Activated CD8-positive, alpha-beta memory T cell treated with anti-CD3 and anti-CD28 coated beads, Interleukin-2, amount 50 U/mL, for 48 hours (primary cell): ENCODE results near the gene IFIH1.

ENCODE experiments used
- DNase-seq: peaks from one replicate; pipeline ENCODE4 v3.0.0-alpha.2; 2020

The IFIH1 gene

DNA sequence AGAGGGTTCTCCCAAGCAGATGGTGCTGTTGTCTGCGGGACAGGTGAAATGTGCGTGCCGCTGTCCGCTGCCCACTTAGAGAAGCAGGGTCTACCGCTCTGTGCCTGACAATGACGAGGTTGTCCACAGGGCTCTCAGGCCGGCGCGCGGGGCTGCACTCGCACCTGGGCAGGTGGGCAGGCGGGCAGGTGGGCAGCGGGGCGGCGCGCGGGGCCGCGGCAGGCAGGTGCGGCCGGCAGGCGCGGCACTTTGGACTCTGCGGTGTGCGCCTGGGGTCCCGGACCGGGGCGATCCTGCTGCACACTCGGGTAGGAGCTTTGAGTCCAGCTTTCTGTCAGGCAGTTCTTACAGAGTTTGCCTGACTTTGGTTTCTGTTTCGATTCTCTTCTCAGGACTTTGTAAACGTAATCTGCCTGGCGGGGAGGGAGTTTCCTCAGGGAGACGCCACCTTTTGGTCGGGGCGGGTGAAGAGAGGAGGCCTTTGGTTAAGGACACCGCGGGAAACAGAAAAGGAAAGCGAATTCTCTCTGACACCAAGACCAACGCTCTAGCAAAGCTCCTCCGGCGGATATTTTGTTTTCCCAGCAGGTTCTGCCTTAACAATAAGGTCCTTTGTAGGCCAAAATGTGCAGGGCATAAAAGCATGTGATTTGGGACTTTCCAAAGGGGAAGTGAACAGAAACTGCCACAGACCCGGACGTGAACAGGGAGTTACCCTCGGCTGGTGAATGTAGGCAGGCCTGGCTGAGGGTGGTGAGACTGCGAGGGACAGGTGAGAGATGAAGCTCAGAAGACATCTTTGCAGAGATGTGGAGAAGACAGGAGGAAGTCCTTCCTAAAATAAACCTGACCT is at the start of gene IFIH1:
IFIH1 (minus strand) TSS at position 357 of the 853 bp plus-strand sequence. CDS start 377 bp downstream, outside the sequence.
- DNase-seq = peak; percentile 80

DNA sequence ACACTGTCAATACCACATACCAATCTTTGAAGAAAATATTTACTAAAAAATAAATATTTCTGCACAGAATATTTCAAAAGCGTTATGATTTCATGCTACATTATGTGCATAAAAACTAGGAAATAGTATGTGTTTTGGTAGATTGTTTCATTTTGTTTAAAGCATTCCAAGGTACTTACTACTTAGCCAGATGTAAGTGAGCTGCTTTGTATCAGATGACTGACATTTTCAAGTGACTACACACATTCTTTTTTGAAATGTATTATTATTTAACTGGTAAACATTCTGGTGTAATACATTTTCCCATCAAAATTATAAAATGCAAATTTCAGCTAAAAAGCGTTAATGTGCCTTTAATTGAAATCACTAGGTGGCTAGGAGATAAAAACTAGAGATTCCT is 46.9 kb upstream of the IFIH1 start:
- no peak for DNase-seq

- no peak for DNase-seq
Measured at GRCh38 chr2:162344617-162344950, 26.1 kb upstream of the IFIH1 start.

DNA sequence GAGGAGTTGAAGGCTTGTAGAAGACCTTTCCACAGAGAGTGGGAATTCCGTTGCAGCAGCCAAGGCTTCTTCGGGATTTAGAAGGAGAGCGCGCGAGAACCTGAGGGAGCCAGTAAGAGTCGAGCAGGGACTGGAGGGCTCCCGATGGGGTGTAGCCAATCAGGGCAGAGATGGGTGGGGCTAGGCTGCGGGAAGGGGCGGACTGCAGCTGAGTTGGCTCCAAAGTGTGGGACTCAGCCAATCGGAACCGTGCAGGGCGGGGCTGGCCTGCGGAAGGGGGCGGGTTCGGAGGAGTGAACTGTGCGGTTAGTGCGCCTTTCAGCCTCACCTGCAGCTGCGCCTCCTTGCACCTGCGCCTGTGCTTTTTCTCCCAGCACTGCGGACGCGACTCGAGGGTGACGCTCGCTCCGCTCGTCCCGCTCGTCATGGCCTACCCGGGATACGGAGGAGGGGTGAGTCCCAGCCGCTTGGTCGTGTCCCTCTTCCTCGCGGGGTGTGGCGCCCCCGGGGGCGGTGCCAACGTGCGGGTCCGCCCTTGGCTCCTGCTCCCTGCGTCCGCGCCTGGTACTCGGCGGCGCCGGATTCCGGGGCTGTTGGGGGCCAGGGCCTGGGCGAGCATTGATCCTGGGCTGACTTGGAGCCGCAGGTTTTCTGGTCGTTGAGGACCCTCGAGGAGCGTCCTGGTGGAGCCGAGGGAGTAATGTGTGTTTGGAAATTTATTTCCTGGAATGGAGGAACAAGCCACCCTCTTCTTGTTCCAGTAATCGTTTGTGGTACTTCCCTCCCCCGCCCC is 25.5 kb upstream of the IFIH1 start, which contains the start of gene GCA:
GCA (plus strand) TSS at position 309 of the 793 bp plus-strand sequence; CDS start at position 426, 117 bp downstream.
- peak; percentile 94 for DNase-seq

- no peak for DNase-seq
Measured at GRCh38 chr2:162343492-162343823, 25.0 kb upstream of the IFIH1 start.

DNA sequence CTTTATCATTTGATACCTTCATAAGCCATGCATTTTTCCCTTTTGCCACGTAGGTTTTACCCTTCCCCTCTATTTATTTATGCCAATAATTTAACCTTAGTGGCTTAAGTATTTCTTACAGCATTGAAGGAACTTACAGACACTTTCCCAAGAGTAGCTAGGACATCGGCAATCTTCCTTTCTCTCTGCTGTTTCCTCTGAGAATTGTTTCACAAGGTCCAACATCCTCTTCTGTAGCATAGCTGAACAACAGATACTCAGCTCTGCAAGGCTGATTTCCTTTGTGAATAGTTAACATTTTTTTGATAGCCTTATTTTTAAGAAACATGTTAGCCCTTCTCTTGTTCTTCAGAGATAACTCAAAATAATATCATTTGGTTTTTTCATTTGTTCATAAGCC is 24.4 kb upstream of the IFIH1 start:
- no peak for DNase-seq

GRCh38 chr2:162342321-162342720 is 23.8 kb upstream of the IFIH1 start:
- DNase-seq = no peak

DNA sequence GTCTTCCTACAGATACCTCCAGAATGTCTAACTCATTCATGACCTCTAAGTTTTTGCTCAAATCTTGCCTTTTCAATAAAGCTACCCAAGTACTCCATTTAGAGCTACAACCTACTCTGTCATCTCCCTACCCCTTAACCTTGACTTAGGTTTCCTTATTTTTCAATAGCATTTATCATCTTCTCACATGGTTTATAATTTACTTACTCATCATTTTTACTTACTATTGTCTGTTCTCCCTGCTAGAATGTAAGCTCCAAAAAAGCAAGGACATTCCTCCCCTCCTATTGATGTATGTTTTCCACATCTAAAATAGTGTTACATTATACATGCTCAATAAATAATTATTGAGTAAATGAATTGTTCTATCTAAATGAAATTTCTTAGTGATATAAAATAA is 22.3 kb upstream of the IFIH1 start:
- no peak for DNase-seq

DNA sequence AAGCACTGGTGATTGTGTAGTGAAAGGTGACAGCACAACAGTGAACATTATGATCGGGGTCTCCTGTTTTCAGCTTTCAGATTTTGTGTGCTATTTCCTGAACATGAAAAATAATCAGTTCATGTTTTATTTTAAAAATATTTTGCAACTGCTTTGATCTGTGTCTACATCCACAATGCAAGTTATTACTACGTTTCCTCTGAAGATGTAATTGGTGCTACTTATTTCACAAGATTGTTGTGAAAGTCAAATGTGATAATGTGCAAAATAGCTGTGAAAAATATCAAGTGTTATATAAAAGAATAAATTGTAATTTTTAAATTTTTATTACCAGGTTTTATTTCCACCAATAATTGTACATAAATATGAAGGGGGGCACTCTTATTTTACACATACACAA is 19.4 kb upstream of the IFIH1 start:
- DNase-seq = no peak

DNA sequence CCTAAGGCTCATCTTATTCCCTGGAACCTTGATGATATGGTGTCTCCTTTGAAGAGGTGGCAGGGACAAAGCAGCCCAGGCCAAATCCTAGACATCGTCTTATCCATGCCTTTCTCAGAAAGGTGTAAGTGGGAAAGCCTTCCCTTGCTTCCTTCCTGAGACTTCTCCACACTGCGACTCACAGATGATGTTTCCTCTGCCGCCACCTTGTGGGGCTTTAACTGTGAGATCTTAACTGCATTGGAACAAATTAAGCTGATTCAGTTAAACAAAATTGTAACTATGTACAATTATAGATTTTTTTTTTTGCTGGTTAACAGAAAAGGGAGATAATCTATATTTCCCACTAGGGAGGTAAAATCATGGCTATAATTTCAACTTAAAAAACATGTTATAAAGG is 15.5 kb upstream of the IFIH1 start:
- DNase-seq = no peak

DNA sequence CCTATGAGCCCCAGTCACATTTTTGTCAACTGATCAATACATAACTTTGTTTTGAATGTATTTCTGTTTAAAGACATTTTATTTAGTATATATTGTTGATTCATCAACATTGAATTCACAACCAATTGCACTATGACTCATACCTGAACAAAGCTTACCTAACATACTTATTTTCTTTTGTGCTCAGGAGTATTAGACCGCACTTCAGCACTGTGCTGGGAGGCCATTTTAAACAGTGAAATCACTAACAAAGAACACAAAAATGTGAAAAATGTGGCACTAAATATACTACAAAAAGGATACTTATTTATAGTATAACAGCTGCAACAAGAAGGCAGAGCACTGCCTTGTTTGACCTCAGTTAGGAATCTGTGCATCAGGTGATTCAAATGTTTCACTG is 12.4 kb upstream of the IFIH1 start:
- DNase-seq = no peak

DNA sequence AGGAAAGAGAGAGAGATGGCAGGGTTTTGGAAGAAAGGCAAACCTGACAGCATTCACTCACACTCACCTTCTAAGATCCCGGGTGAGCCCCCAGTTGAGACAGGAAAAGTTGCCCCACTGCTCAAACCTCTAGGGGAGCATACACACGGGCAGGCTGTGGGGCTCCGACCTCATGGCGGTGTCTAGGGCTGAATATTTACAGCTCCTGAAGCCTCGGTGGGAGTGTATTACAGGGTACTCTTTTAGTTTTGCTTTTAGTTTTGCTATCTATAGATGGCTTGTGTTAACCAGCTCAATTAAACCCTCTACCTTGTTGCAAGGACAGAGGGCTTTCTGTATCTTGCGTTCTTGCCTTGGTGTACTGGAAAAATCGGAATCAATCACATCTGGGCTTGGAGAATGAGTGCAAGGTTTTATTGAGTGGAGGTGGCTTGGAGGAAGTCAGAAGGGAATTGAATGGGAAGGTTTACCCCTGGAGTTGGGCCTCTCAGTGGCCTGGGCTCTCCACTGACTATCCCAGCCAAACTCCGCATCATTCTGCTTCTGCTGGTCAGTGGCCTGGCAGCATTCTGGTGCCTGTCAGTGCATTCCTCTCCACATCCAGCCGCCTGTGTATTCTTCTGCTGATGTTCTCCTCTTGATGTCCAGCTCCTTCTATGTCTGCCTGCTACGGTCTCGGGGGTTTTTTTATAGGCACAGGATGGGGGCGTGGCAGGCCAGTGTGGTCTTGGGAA is 10.1 kb upstream of the IFIH1 start:
- no peak for DNase-seq

DNA sequence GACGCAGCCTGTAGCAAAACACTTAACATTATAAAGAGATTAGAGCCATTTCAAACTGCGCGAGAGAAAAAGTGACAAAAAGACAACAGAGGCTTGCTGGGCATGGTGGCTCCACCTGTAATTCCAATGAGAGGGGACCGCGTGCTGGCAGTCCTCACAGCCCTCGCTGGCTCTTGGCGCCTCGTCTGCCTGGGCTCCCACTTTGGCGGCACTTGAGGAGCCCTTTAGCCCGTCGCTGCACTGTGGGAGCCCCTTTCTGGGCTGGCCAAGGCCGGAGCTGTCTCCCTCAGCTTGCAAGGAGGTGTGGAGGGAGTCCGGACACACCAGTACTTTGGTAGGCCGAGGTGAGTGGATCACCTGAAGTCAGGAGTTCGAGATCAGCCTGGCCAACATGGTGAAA is 9.3 kb upstream of the IFIH1 start:
- DNase-seq = no peak

DNA sequence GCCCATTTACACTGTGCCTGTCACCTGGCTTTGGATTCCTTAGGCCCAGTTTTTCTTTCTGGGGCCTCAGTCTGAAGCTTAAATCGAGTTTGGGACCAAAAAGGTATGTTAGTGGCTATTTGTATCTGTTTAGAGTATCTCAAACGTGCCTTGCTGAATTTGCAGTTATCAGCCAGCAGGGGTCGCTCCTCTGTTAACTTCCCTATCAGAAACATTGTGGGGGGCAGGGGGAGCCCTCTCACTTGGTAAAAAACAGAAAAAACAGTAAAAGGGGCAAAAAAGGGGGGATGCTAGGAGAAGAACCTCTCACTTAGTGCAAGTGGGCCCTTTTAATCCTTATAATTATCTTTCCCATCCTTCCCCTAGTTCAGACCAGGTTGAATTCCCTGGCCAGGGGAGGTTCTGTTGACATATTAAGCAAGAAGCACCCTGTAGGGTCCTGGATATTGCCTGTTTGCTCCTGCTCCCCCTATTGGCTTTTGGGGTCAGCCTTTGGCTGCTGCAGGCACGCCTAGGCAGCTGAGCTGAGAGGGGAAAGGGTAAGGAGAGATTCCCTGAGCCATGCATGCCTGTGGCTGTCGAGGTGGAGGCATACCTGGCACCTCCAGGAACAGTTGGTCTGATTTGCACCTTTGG is 8.8 kb upstream of the IFIH1 start:
- no peak for DNase-seq

- DNase-seq = no peak
Measured at GRCh38 chr2:162324953-162325352, 6.5 kb upstream of the IFIH1 start.

DNA sequence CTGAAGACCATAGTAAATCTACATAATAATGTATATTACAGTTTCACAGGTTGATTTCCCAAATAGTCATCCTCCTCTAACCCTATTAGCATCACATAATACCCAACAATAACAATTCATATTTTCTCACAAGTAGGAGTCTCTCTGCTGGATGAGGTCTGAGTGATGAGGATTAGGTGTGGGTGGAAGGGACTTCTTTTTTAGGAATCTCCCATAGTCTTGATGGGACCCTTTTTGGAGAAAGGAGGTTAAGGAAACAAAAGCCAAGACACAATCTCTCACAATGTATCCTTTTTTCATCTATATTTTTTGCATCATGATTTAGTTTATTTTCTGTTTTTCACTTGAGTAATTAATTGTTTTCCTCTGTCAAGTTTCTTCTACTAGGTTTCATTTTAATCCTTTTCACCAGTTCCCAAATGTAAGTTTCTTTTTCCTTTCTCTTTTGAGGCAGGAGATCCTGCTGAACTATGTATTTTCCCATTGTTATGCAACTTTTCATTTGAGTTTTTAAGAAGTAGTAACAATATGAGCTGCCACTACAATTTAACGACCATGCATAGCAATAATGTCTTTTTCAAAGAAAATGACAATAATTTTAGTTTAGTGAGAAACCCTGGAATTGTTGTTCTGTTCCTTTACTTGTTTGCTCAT is 2.5 kb upstream of the IFIH1 start:
- no peak for DNase-seq

- peak; percentile 72 for DNase-seq
Measured at GRCh38 chr2:162317861-162318327, 590 bp downstream of the IFIH1 start.

GRCh38 chr2:162317058-162317742 is 1.3 kb downstream of the IFIH1 start:
- no peak for DNase-seq

- no peak for DNase-seq
Measured at GRCh38 chr2:162316590-162316989, 1.9 kb downstream of the IFIH1 start.

DNA sequence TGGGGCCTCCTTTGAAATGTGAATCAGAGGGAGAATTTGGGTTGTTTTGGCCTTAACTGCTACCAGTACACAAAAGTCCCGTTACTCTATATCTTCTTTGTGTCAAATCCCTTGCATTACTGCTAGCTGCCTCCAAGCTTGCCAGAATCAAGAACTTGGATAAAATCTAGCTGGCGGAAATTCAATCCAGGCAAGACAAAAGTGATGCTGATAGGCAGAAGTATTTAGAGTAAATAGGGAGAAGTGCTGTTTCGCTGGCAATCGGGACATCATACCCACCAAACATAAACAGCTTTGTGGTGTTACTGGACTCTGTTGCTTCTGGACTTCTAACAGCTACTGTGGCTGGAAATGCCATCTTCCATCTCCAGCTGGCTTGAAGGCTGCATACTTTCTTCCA is 2.5 kb downstream of the IFIH1 start:
- DNase-seq = no peak

- DNase-seq = no peak
Measured at GRCh38 chr2:162312853-162313252, 5.6 kb downstream of the IFIH1 start.
